ENCODE results near the gene TXNDC15.
A peak's percentile ranks its signal among the peaks of the same experiment; 100 is the strongest.
"Not testable (repeated sequence)": the region's sequence is repeated elsewhere in the genome, so short reads cannot be mapped to it uniquely, and the experiment has no call there.

Gene TXNDC15

GRCh38 chr5:134873987-134874830 is at the start of gene TXNDC15:
Gene TXNDC15 (plus strand): TSS chr5:134874371. CDS start chr5:134874428, 57 bp downstream.
- Mint-ChIP-seq H3K9me3 (no peaks in the 10 kb centered on the region), H3K36me3 (peaks cover 7% of the 10 kb centered on the region), H3K4me1 (peaks cover 46% of the 10 kb centered on the region), H3K27ac (peak within 1 kb of the TSS; percentile 100), H3K4me3 (peak within 1 kb of the TSS; percentile 100), H3K27me3 (no peaks in the 10 kb centered on the region)
- ATAC-seq = peak; percentile 94

- ATAC-seq = no peak
- Mint-ChIP-seq H3K27ac (peak overlapping the region; percentile 28), H3K27me3 (no peaks in the 10 kb centered on the region), H3K4me1 (peaks cover 10% of the 10 kb centered on the region), H3K36me3 (peaks cover 59% of the 10 kb centered on the region), H3K4me3 (no peak overlapping the region), H3K9me3 (no peaks in the 10 kb centered on the region)
Measured at GRCh38 chr5:134824681-134825080, 49.5 kb upstream of the TXNDC15 start.

- Mint-ChIP-seq H3K27ac (peak overlapping the region; percentile 28), H3K9me3 (no peaks in the 10 kb centered on the region), H3K4me1 (peaks cover 10% of the 10 kb centered on the region), H3K36me3 (peaks cover 54% of the 10 kb centered on the region), H3K27me3 (no peaks in the 10 kb centered on the region), H3K4me3 (no peak overlapping the region)
- no peak for ATAC-seq
Measured at GRCh38 chr5:134825212-134825611, 49.0 kb upstream of the TXNDC15 start.

GRCh38 chr5:134833340-134834032 is 40.7 kb upstream of the TXNDC15 start:
- no peak overlapping the region for H3K4me3 Mint-ChIP-seq
- ATAC-seq = no peak
- no peaks in the 10 kb centered on the region for H3K27me3 Mint-ChIP-seq
- no peaks in the 10 kb centered on the region for H3K4me1 Mint-ChIP-seq
- no peak overlapping the region for H3K27ac Mint-ChIP-seq
- H3K9me3 Mint-ChIP-seq = no peaks in the 10 kb centered on the region
- H3K36me3 Mint-ChIP-seq = peaks cover 12% of the 10 kb centered on the region

- Mint-ChIP-seq H3K4me3 (no peak overlapping the region), H3K9me3 (no peaks in the 10 kb centered on the region), H3K4me1 (no peaks in the 10 kb centered on the region), H3K27ac (no peak overlapping the region), H3K27me3 (no peaks in the 10 kb centered on the region), H3K36me3 (peaks cover 26% of the 10 kb centered on the region)
- no peak for ATAC-seq
Measured at GRCh38 chr5:134835623-134836022, 38.5 kb upstream of the TXNDC15 start.

GRCh38 chr5:134837530-134838181 is 36.5 kb upstream of the TXNDC15 start:
- ATAC-seq = no peak
- peaks cover 29% of the 10 kb centered on the region for H3K36me3 Mint-ChIP-seq
- H3K27ac Mint-ChIP-seq = no peak overlapping the region
- no peaks in the 10 kb centered on the region for H3K4me1 Mint-ChIP-seq
- no peak overlapping the region for H3K4me3 Mint-ChIP-seq
- no peaks in the 10 kb centered on the region for H3K9me3 Mint-ChIP-seq
- no peaks in the 10 kb centered on the region for H3K27me3 Mint-ChIP-seq

- H3K4me3 Mint-ChIP-seq, H3K27ac Mint-ChIP-seq, H3K9me3 Mint-ChIP-seq, ATAC-seq, H3K27me3 Mint-ChIP-seq, H3K4me1 Mint-ChIP-seq: not testable (repeated sequence)
- peaks cover 24% of the 10 kb centered on the region for H3K36me3 Mint-ChIP-seq
Measured at GRCh38 chr5:134838361-134838760, 35.8 kb upstream of the TXNDC15 start.

GRCh38 chr5:134840811-134841210 is 33.4 kb upstream of the TXNDC15 start:
- H3K4me3 Mint-ChIP-seq = no peak overlapping the region
- H3K27ac Mint-ChIP-seq = no peak overlapping the region
- no peak for ATAC-seq
- H3K27me3 Mint-ChIP-seq = no peaks in the 10 kb centered on the region
- H3K9me3 Mint-ChIP-seq = no peaks in the 10 kb centered on the region
- peaks cover 23% of the 10 kb centered on the region for H3K36me3 Mint-ChIP-seq
- peaks cover 13% of the 10 kb centered on the region for H3K4me1 Mint-ChIP-seq

GRCh38 chr5:134844252-134844651 is 29.9 kb upstream of the TXNDC15 start:
- peak overlapping the region; percentile 97 for H3K27ac Mint-ChIP-seq
- ATAC-seq = no peak
- no peaks in the 10 kb centered on the region for H3K9me3 Mint-ChIP-seq
- H3K4me1 Mint-ChIP-seq = peaks cover 35% of the 10 kb centered on the region
- H3K36me3 Mint-ChIP-seq = peaks cover 16% of the 10 kb centered on the region
- no peak overlapping the region for H3K4me3 Mint-ChIP-seq
- H3K27me3 Mint-ChIP-seq = no peaks in the 10 kb centered on the region

GRCh38 chr5:134845335-134845851 is 28.8 kb upstream of the TXNDC15 start:
- Mint-ChIP-seq H3K36me3 (peaks cover 5% of the 10 kb centered on the region), H3K9me3 (no peaks in the 10 kb centered on the region), H3K4me1 (peaks cover 36% of the 10 kb centered on the region), H3K4me3 (peak overlapping the region; percentile 94), H3K27me3 (no peaks in the 10 kb centered on the region), H3K27ac (peak overlapping the region; percentile 97)
- no peak for ATAC-seq

GRCh38 chr5:134845852-134846640 is 28.1 kb upstream of the TXNDC15 start, which contains the start of gene C5orf24:
Gene C5orf24 (plus strand): TSS chr5:134845968. CDS start chr5:134854901, 8,933 bp downstream.
- Mint-ChIP-seq H3K27ac (peak within 1 kb of the TSS; percentile 97), H3K27me3 (no peaks in the 10 kb centered on the region), H3K4me3 (peak within 1 kb of the TSS; percentile 94), H3K9me3 (no peaks in the 10 kb centered on the region), H3K4me1 (peaks cover 38% of the 10 kb centered on the region), H3K36me3 (no peaks in the 10 kb centered on the region)
- peak; percentile 99 for ATAC-seq

GRCh38 chr5:134846641-134846960 is 27.6 kb upstream of the TXNDC15 start:
- Mint-ChIP-seq H3K4me1 (peaks cover 41% of the 10 kb centered on the region), H3K36me3 (no peaks in the 10 kb centered on the region)
- ATAC-seq = no peak

GRCh38 chr5:134849434-134849933 is 24.7 kb upstream of the TXNDC15 start:
- ATAC-seq, H3K9me3 Mint-ChIP-seq, H3K27ac Mint-ChIP-seq, H3K4me3 Mint-ChIP-seq, H3K27me3 Mint-ChIP-seq, H3K36me3 Mint-ChIP-seq: not testable (repeated sequence)
- peaks cover 48% of the 10 kb centered on the region for H3K4me1 Mint-ChIP-seq

More at GRCh38 chr5:134846641-134846960, 27.6 kb upstream of the TXNDC15 start:
- H3K27me3 Mint-ChIP-seq = no peaks in the 10 kb centered on the region
- peak overlapping the region; percentile 97 for H3K27ac Mint-ChIP-seq
- H3K4me3 Mint-ChIP-seq = peak overlapping the region; percentile 94
- H3K9me3 Mint-ChIP-seq = no peaks in the 10 kb centered on the region

- Mint-ChIP-seq H3K4me3 (no peak overlapping the region), H3K4me1 (peaks cover 30% of the 10 kb centered on the region), H3K36me3 (peaks cover 14% of the 10 kb centered on the region), H3K9me3 (no peaks in the 10 kb centered on the region), H3K27ac (no peak overlapping the region), H3K27me3 (no peaks in the 10 kb centered on the region)
- ATAC-seq = no peak
Measured at GRCh38 chr5:134851307-134851923, 22.8 kb upstream of the TXNDC15 start.

All from stimulated activated memory B cell treated with anti-CD40 and anti-IgM and Interleukin-4, amounts not matched to agents 10 μg/mL and 1 μg/mL and 100 μg/mL, for 72 hours (primary cell).